HG02884 (cell line): Measurements from ENCODE around the gene ACSM2B.
"Not testable (repeated sequence)": the region's sequence is repeated elsewhere in the genome, so short reads cannot be mapped to it uniquely, and the experiment has no call there.

Source experiments
- ATAC-seq: cut with Tn5 transposase; IDR thresholded peaks from one replicate; pipeline ENCODE4 v1.9.1; 2021; ENCODE audit warnings: mild to moderate bottlenecking, moderate library complexity; ENCODE audit not compliant: unreplicated experiment

Gene ACSM2B

GRCh38 chr16:20538181-20538580 lies 38.0 kb downstream of the ACSM2B start:
- ATAC-seq, result no peak

GRCh38 chr16:20536669-20537068 lies 39.5 kb downstream of the ACSM2B start:
- ATAC-seq, result not testable (repeated sequence)

DNA sequence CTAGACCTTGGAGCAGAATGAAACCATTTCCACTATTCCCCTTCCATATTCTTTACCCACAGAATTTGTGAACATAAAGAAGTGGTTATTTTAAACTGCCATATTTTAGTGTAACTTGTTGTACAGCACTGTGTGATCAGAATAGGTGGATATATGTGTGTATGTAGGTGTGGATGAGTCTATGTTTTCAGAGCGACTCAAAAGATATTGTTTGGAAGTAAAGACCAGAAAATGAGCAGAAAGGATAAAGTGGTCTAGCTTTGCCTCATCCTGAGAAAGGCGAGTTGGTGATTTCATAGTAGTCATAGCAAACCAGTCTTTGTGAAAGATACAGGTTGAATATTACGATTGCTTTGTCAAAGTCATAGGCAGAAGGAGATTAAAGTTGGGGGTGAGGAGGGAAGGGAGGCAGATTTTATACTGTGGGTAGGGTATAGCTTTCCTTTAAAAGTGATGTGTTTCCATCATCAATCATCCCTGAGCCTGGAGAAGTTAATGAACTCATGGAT lies 43.8 kb downstream of the ACSM2B start:
- not testable (repeated sequence) for ATAC-seq

- not testable (repeated sequence) for ATAC-seq
Observed at GRCh38 chr16:20531795-20532194, 44.4 kb downstream of the ACSM2B start.

DNA sequence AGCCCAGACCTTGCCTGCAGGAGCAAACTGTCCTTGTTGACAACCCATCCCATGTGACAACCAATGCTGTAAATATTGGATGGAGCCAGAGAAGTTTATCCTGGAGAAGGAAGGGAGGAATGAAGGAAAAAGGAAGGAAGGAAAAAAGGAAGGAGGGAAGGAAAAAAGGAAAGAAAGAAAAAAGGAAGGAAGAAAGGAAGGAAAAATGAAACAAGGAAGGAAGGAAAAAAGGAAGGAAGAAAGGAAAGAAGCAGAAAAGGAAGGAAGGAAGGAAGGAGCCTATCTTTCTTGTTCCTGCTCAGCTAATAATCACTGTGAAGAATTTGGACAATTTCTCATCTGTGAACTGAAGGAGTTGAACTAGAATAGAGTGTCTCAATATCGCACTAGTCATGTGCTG lies 56.1 kb downstream of the ACSM2B start:
- ATAC-seq, result no peak

GRCh38 chr16:20519231-20519630 lies 56.9 kb downstream of the ACSM2B start:
- ATAC-seq, result no peak

DNA sequence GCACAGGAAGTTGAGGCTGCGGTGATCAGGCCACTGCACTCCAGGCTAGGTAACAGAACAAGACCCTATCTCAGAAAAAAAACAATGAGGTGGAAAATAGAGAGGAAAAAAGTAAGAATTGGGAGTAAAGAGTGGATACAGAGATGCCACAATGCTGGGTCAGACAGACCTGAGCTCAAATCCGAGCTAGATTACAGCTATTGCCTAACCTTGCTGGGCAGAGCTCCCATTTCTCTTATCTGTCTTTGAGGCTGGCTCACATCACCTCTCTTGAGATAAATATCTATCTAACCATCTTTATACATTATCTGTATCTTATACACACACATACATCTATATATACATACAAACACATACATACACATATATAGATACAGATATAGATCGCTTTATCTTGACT lies 59.0 kb downstream of the ACSM2B start:
- ATAC-seq, result no peak

DNA sequence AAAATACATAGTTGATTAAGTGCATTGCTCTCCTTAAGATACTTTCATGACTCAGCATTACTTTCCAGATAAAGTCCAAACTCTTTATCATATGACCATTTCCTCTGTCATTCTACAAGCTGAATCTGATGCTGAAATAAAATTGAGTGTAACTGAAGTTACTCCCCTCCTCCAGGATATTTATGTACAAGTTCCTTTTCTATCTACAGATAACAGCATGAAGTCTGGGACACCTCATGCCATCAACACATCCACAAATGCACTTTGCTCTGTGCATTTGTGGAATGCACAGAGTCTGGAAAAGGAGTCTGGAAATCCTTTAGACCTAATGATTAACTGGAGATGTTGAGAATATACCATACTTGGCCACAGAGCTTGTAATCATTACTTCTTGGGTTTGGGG lies 60.5 kb downstream of the ACSM2B start:
- no peak for ATAC-seq

DNA sequence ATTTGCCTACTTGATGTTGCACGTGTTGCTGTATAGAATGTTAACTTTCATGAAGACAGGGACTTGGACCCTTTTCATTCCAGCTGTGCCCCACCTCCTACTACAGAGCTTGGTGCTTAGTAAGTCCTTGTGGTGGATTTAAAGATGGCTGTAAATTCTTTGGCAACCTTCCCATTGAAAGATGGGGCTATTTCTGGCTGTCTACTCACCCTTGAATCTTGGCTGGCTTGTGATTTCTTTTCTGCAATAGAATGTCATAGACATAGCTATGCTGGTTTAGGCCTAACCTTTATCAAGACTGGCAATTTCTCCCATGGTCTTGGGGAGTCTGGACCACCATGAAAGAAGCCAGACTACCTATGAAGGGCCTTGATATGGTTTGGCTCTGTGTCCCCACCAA lies 65.8 kb downstream of the ACSM2B start:
- no peak for ATAC-seq

DNA sequence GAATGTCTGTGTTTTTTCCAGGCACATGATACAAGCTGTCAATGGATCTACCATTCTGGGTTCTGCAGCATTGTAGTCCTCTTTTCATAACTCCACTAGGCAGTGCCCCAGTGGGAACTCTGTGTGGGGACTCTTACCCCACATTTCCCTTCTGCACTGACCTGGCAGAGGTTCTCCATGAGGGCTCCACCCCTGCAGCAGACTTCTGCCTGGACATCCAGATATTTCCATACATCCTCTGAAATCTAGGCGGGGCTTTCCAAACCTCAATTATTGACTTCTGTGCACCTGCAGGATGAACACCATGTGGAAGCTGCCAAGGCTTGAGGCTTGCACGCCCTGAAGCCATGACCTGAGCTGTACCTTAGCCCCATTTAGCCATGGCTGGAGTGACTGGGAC lies 68.9 kb downstream of the ACSM2B start:
- no peak for ATAC-seq

DNA sequence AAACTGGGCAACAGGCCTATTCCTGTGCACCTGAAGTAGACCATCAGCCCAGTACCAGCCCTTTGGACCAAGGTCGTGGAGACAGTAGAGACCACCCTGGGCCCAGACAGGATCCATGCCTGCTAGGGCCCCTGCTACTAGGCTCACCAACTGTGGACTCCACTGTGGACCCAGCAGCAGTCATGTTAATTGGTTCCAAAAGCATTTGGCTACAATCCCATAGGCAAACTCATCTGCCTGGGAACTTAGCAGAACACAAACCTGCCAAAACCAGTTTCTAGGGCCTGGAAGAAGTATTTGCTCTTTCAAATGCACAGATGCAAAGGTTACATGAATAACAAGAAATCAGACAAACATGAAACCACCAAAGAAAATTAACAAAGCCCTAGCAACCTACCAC lies 71.7 kb downstream of the ACSM2B start:
- ATAC-seq, result no peak

- ATAC-seq, result not testable (repeated sequence)
Observed at GRCh38 chr16:20491448-20491847, 84.7 kb downstream of the ACSM2B start.

- ATAC-seq, result not testable (repeated sequence)
Observed at GRCh38 chr16:20490994-20491393, 85.2 kb downstream of the ACSM2B start.
